ENCODE measurements around the gene GRIN3B. TPM values are rescaled to one million over a fixed set of nuclear protein-coding genes. Genes with fewer than 3 reads are reported as not detected.
A peak's percentile ranks its signal among the peaks of the same experiment; 100 is the strongest.

The GRIN3B gene
- total RNA-seq, 1 experiment from 2014 or later: 0.11 TPM

DNA sequence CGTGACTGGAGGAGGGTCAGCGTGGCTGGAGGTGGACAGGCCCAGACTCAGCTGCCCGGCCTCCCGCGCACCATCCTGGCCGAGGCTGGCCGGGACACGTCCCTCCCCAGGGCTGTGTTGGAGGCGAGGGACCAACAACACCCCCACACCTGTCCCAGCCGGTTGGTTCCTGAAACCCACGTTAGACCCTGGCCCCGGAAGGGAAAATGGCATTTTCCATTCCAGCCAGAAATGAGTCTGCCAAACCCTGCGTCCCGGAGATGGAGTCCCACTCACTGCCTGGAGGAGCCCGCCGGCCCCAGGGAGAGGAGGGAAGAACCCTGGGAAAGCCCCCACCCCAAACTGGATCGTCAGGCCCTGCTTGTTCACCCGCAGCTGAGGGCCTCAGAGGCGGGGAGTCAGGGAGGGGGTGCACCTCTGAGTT, 20.9 kb upstream of the GRIN3B start:
- H3K4me3 ChIP-seq: no peak overlapping the region
- no peaks in the 10 kb centered on the region for H3K9me2 ChIP-seq (ENCODE audit: insufficient read depth)
- H3F3A ChIP-seq (ENCODE audit: insufficient read depth, low read depth): peaks cover 17% of the 10 kb centered on the region
- no peaks in the 10 kb centered on the region for H3K36me3 ChIP-seq (ENCODE audit: low read depth)
- no peak overlapping the region for H3K27ac ChIP-seq
- H3K79me2 ChIP-seq (ENCODE audit: low read depth): peaks cover under 1% of the 10 kb centered on the region
- intact Hi-C loops (cut with micrococcal nuclease; ENCODE audit: unreplicated experiment): no loop called here
- ChIA-PET POLR2A (ENCODE audit: unreplicated experiment) (no interaction called here), CTCF (no interaction called here)
- H4K20me1 ChIP-seq (ENCODE audit: insufficient read depth): no peaks in the 10 kb centered on the region
- H3K4me2 ChIP-seq: no peak overlapping the region
- H3K27me3 ChIP-seq (ENCODE audit: insufficient read depth, low read depth): no peaks in the 10 kb centered on the region
- no peak overlapping the region for H2AFZ ChIP-seq
- no TSS peak for BruUV-seq (replicated peaks)
- H3K9me3 ChIP-seq (ENCODE audit: insufficient read depth, low read depth): no peaks in the 10 kb centered on the region
- no peak for TF ChIP-seq EZH2 (IDR thresholded peaks at IDR 0.05; ENCODE audit: low read depth)
- TF ChIP-seq, protein P1, sequence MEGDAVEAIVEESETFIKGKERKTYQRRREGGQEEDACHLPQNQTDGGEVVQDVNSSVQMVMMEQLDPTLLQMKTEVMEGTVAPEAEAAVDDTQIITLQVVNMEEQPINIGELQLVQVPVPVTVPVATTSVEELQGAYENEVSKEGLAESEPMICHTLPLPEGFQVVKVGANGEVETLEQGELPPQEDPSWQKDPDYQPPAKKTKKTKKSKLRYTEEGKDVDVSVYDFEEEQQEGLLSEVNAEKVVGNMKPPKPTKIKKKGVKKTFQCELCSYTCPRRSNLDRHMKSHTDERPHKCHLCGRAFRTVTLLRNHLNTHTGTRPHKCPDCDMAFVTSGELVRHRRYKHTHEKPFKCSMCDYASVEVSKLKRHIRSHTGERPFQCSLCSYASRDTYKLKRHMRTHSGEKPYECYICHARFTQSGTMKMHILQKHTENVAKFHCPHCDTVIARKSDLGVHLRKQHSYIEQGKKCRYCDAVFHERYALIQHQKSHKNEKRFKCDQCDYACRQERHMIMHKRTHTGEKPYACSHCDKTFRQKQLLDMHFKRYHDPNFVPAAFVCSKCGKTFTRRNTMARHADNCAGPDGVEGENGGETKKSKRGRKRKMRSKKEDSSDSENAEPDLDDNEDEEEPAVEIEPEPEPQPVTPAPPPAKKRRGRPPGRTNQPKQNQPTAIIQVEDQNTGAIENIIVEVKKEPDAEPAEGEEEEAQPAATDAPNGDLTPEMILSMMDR (conservative IDR thresholded peaks at IDR 0.05): no peak
- no peak for DNase-seq
- peaks cover 17% of the 10 kb centered on the region for H3K4me1 ChIP-seq (replicated peaks; ENCODE audit: insufficient read depth)

DNA sequence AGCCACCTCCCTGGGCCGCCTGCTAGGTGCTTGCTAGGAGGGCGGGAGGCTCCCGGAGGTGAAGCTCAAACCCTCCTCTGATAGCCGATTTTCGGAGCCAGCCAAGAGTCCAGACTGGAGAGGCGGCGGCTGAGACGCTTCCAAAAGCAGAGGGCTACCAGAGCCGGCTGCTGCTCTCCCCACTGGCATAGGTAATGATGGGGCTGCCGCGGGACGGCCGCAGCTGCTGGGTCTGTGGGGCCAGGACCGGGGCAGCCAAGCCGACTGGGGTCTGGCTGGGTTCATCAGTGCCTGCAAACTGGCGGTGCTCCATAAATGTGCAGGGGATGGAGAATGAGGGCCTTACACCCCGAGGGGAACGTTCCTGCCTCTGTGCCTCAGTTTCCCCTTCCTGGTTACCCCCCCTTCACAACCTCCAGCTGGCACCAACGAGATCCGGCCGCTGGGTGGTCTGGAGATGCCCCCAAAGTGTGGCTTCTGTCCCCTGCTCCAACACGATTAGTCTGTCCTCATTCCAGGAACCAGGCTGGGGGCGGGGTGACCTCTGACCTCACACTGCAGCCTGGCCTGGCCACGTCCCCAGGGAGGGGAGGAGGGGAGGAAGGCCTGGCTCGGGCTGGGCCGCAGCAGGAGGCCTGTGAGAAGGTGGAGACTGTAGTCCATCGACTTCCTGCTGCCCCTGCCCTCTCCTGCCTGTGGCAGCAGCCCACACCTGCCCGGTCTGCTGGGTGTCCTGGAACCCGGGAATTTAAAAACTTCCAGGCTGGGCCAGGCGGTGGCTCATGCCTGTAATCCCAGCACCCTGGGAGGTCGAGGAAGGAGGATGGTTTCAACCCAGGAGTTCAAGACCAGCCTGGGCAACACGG, 19.9 kb upstream of the GRIN3B start:
- CTCF ChIA-PET: no interaction called here
- POLR2A ChIA-PET (ENCODE audit: unreplicated experiment): interaction anchor here (0.6 to 0.8 kb wide), 2 partner anchors 23 to 197 kb away, joined by 3 to 5 read pairs; no protein-coding TSS in a partner anchor

DNA sequence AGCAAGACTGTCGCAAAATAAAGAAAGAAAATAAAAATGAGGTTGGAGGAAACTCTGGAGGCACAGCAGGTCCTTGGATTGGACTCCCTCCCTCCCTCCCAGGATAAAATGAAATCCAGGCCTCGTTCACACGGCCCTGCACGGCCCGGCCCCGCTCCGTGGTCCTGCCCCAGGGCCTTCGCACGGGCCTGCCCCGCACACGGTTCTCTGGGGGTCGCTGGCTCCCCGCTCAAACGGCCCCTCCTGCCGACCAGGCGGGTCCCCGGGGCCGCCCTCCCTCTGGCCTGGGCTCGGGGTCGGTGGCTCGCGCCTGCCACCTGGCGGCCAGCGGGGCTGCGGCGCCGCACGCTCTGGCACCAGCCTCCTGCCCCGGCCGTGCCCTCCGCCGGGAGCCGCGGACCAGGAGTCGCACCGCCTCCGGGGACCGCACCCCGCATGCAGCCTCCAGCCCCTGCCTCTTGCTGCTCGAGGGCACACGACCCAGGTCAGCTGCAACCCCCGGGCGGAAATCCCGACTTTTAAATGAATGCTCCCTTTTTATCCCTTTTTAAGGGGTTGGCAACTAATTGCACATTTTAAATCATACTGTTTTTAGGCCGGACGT, 17.6 kb upstream of the GRIN3B start:
- Histone ChIP-seq H3K9me3 (ENCODE audit: insufficient read depth, low read depth) (no peaks in the 10 kb centered on the region), H2AFZ (no peak overlapping the region; the same call in 1 of the 2 replicates), H3K9me2 (ENCODE audit: insufficient read depth) (no peaks in the 10 kb centered on the region), H4K20me1 (ENCODE audit: insufficient read depth) (no peaks in the 10 kb centered on the region; the same call in 1 of the 2 replicates), H3K79me2 (ENCODE audit: low read depth) (peaks cover 9% of the 10 kb centered on the region), H3K4me1 (replicated peaks; ENCODE audit: insufficient read depth) (peaks cover 17% of the 10 kb centered on the region), H3F3A (ENCODE audit: insufficient read depth, low read depth) (peaks cover 28% of the 10 kb centered on the region), H3K36me3 (ENCODE audit: low read depth) (no peaks in the 10 kb centered on the region), H3K27me3 (ENCODE audit: insufficient read depth, low read depth) (no peaks in the 10 kb centered on the region), H3K4me3 (peak overlapping the region; percentile 53; the same call in 1 of the 2 replicates), H3K4me2 (peak overlapping the region; percentile 85), H3K27ac (no peak overlapping the region)
- CTCF ChIA-PET: no interaction called here
- BruUV-seq (replicated peaks): no TSS peak
- DNase-seq: peak in 1 of 2 experiments; percentile 79
- TF ChIP-seq, protein P1 (conservative IDR thresholded peaks at IDR 0.05): peak; percentile 73
- no peak for TF ChIP-seq EZH2 (IDR thresholded peaks at IDR 0.05; ENCODE audit: low read depth)
- POLR2A ChIA-PET (ENCODE audit: unreplicated experiment): no interaction called here
- intact Hi-C loops (cut with micrococcal nuclease; ENCODE audit: unreplicated experiment): loop anchor here (1.0 to 10.0 kb wide), 2 partner anchors 61 to 128 kb away; partner anchors contain the start of genes CFD and ELANE

More for the DNA sequence above, 19.9 kb upstream of the GRIN3B start:
- H3K79me2 ChIP-seq (ENCODE audit: low read depth): peaks cover 9% of the 10 kb centered on the region
- no peaks in the 10 kb centered on the region for H3K9me2 ChIP-seq (ENCODE audit: insufficient read depth)
- TF ChIP-seq EZH2 (IDR thresholded peaks at IDR 0.05; ENCODE audit: low read depth): no peak
- TF ChIP-seq, protein P1 (conservative IDR thresholded peaks at IDR 0.05): no peak
- no TSS peak for BruUV-seq (replicated peaks)
- no peak overlapping the region for H3K27ac ChIP-seq
- peak overlapping the region; percentile 33 for H3K4me2 ChIP-seq
- H3K4me1 ChIP-seq (replicated peaks; ENCODE audit: insufficient read depth): peaks cover 17% of the 10 kb centered on the region
- H3K27me3 ChIP-seq (ENCODE audit: insufficient read depth, low read depth): no peaks in the 10 kb centered on the region
- no peaks in the 10 kb centered on the region; the same call in 1 of the 2 replicates for H4K20me1 ChIP-seq (ENCODE audit: insufficient read depth)
- no peak overlapping the region for H3K4me3 ChIP-seq
- no peak overlapping the region for H2AFZ ChIP-seq
- peak in 1 of 2 experiments; percentile 50 for DNase-seq
- intact Hi-C loops (cut with micrococcal nuclease; ENCODE audit: unreplicated experiment): loop anchor here (10.0 kb wide), 1 partner anchor 126 kb away; the partner anchor contains the start of genes CFD and ELANE
- no peaks in the 10 kb centered on the region for H3K9me3 ChIP-seq (ENCODE audit: insufficient read depth, low read depth)
- H3K36me3 ChIP-seq (ENCODE audit: low read depth): no peaks in the 10 kb centered on the region
- peaks cover 21% of the 10 kb centered on the region for H3F3A ChIP-seq (ENCODE audit: insufficient read depth, low read depth)

Measured in PC-9 (cell line).